Measurements from ENCODE around the gene ATXN2. TPM values are rescaled to one million over a fixed set of nuclear protein-coding genes. Genes with fewer than 3 reads are reported as not detected.

Gene ATXN2
- total RNA-seq, 1 experiment from 2014 or later, result 108 TPM

GRCh38 chr12:111636209-111636945 is 37.3 kb upstream of the ATXN2 start:
- Histone ChIP-seq H3K4me1 (replicated peaks; ENCODE audit: insufficient read depth) (no peaks in the 10 kb centered on the region), H3K9me3 (ENCODE audit: insufficient read depth, low read depth) (no peaks in the 10 kb centered on the region), H3K36me3 (ENCODE audit: low read depth) (no peaks in the 10 kb centered on the region), H3F3A (ENCODE audit: insufficient read depth, low read depth) (peaks cover 7% of the 10 kb centered on the region; the same call in 1 of the 2 replicates), H3K4me3 (no peak overlapping the region), H3K4me2 (no peak overlapping the region), H4K20me1 (ENCODE audit: insufficient read depth) (no peaks in the 10 kb centered on the region), H3K27me3 (ENCODE audit: insufficient read depth, low read depth) (no peaks in the 10 kb centered on the region), H3K27ac (no peak overlapping the region), H3K9me2 (ENCODE audit: insufficient read depth) (no peaks in the 10 kb centered on the region), H3K79me2 (ENCODE audit: low read depth) (no peaks in the 10 kb centered on the region), H2AFZ (no peak overlapping the region)
- intact Hi-C loops (cut with micrococcal nuclease; ENCODE audit: unreplicated experiment), result no loop called here
- POLR2A ChIA-PET (ENCODE audit: unreplicated experiment), result interaction anchor here (0.7 kb wide), 1 partner anchor 321 kb away, joined by 4 read pairs; no protein-coding TSS in a partner anchor
- DNase-seq, result no peak
- no TSS peak for BruUV-seq (replicated peaks)
- TF ChIP-seq CTCF (conservative IDR thresholded peaks at IDR 0.05), result no peak
- no peak for TF ChIP-seq EZH2 (IDR thresholded peaks at IDR 0.05; ENCODE audit: low read depth)
- CTCF ChIA-PET, result no interaction called here

- Histone ChIP-seq H3K4me1 (replicated peaks; ENCODE audit: insufficient read depth) (no peaks in the 10 kb centered on the region), H3K27me3 (ENCODE audit: insufficient read depth, low read depth) (no peaks in the 10 kb centered on the region), H3K79me2 (ENCODE audit: low read depth) (no peaks in the 10 kb centered on the region), H4K20me1 (ENCODE audit: insufficient read depth) (no peaks in the 10 kb centered on the region), H3K36me3 (ENCODE audit: low read depth) (no peaks in the 10 kb centered on the region), H3K9me2 (ENCODE audit: insufficient read depth) (no peaks in the 10 kb centered on the region), H3K9me3 (ENCODE audit: insufficient read depth, low read depth) (no peaks in the 10 kb centered on the region), H3K4me3 (no peak overlapping the region), H2AFZ (no peak overlapping the region), H3F3A (ENCODE audit: insufficient read depth, low read depth) (peaks cover 7% of the 10 kb centered on the region; the same call in 1 of the 2 replicates), H3K4me2 (no peak overlapping the region), H3K27ac (no peak overlapping the region)
- ChIA-PET POLR2A (ENCODE audit: unreplicated experiment) (no interaction called here), CTCF (no interaction called here)
- DNase-seq, result no peak
- TF ChIP-seq CTCF (conservative IDR thresholded peaks at IDR 0.05), result no peak
- no peak for TF ChIP-seq EZH2 (IDR thresholded peaks at IDR 0.05; ENCODE audit: low read depth)
- no TSS peak for BruUV-seq (replicated peaks)
- intact Hi-C loops (cut with micrococcal nuclease; ENCODE audit: unreplicated experiment), result no loop called here
These were observed 36.4 kb upstream of the ATXN2 start for GRCh38 chr12:111635524-111635923.

- Histone ChIP-seq H3K27me3 (ENCODE audit: insufficient read depth, low read depth) (no peaks in the 10 kb centered on the region), H3K9me2 (ENCODE audit: insufficient read depth) (no peaks in the 10 kb centered on the region), H3K27ac (no peak overlapping the region), H2AFZ (no peak overlapping the region), H3K79me2 (ENCODE audit: low read depth) (no peaks in the 10 kb centered on the region), H4K20me1 (ENCODE audit: insufficient read depth) (no peaks in the 10 kb centered on the region), H3K4me2 (no peak overlapping the region), H3F3A (ENCODE audit: insufficient read depth, low read depth) (peaks cover 15% of the 10 kb centered on the region), H3K9me3 (ENCODE audit: insufficient read depth, low read depth) (no peaks in the 10 kb centered on the region), H3K4me1 (replicated peaks; ENCODE audit: insufficient read depth) (peaks cover 20% of the 10 kb centered on the region), H3K36me3 (ENCODE audit: low read depth) (no peaks in the 10 kb centered on the region), H3K4me3 (no peak overlapping the region)
- BruUV-seq (replicated peaks), result no TSS peak
- POLR2A ChIA-PET (ENCODE audit: unreplicated experiment), result no interaction called here
- intact Hi-C loops (cut with micrococcal nuclease; ENCODE audit: unreplicated experiment), result no loop called here
- TF ChIP-seq CTCF (conservative IDR thresholded peaks at IDR 0.05) (no peak), EZH2 (IDR thresholded peaks at IDR 0.05; ENCODE audit: low read depth) (no peak)
- CTCF ChIA-PET, result no interaction called here
- DNase-seq, result no peak
These were observed 29.6 kb upstream of the ATXN2 start for GRCh38 chr12:111628505-111629260.
